GM21515 (cell line): Measurements from ENCODE around the gene NAPEPLD.
"Not testable (repeated sequence)": the region's sequence is repeated elsewhere in the genome, so short reads cannot be mapped to it uniquely, and the experiment has no call there.

ENCODE experiments used
- ATAC-seq: cut with Tn5 transposase; IDR thresholded peaks from one replicate; pipeline ENCODE4 v1.9.1; 2021; ENCODE audit not compliant: unreplicated experiment

Gene NAPEPLD

DNA sequence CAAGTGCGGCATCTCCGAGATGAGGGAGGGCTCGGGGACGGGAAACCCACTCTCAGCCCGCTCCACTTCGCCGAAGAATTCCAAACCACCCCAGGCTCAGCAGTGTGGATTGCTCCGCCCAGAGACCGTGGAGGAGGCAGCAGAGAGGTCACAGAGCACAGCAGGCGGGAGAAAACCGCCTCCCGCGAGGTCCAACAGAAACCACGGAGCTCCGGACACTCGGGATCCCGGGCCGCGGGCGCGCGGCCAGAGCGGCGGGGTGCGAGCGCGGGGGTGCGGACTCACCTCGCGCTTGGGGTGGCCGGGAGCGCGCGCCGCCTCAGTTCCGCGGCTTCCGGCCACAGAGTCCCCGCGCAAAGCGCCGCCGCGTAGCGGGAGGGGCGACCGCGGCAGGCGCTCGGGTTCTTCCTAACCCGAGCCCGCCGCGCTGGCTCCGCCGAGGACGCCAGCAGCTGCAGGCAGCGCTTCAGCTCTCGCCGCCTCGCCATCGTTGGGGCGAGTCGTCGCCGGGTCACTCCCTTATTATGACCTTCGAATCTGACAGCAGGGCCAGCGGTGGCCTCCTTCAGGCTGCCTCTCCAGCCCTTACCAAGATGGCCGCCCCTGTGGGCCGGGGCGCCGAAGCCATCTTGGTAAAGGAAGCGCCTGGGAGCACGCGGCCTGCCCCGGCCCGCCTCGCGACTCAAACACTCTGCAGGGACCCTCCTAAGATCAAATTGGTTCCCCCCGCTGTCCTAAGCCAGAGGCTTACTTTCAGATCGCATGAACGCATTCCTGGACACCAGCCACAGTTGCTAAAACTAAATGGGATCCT is at the start of gene NAPEPLD:
Gene NAPEPLD, minus strand, starts transcription at position 106 of the 814 bp plus-strand sequence. CDS start 20,323 bp downstream, outside the sequence.
- peak; percentile 83 for ATAC-seq

DNA sequence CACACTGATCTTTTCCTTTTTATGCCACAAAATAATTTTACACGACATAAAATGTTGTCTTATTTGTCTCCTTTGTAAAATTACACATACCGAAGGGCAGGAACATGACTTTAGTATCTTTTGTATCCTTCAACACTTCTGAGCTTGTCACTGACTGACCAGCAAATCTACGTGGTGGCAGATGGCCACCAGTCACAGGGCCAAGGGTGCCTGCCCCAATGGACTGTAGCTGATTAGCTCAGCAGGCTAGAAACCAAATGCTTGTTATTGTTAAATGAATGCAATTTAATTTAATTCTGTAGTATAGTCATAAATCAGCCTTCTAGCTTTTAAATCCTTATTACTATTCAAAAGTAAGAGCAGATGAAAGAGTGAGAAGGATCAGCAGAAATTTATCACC is 49.2 kb upstream of the NAPEPLD start:
- ATAC-seq, result not testable (repeated sequence)

DNA sequence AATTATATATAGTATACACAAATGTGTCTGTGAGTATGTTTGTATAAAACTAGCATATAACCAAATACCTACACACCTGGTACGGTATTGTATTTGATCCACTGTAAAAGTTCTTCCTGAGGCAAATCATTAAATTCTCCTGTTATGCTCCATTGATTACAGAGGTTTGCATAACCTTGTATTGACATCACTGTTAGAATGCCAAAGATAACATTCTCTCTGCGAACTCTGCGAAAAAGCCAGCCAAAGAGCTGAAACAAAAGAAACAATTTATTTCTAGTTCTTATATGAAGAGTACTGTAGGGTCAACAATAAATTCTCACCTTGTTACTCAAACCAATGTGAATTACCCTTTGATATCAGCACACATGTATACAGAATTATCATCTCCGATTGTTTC is 46.5 kb upstream of the NAPEPLD start:
- not testable (repeated sequence) for ATAC-seq

DNA sequence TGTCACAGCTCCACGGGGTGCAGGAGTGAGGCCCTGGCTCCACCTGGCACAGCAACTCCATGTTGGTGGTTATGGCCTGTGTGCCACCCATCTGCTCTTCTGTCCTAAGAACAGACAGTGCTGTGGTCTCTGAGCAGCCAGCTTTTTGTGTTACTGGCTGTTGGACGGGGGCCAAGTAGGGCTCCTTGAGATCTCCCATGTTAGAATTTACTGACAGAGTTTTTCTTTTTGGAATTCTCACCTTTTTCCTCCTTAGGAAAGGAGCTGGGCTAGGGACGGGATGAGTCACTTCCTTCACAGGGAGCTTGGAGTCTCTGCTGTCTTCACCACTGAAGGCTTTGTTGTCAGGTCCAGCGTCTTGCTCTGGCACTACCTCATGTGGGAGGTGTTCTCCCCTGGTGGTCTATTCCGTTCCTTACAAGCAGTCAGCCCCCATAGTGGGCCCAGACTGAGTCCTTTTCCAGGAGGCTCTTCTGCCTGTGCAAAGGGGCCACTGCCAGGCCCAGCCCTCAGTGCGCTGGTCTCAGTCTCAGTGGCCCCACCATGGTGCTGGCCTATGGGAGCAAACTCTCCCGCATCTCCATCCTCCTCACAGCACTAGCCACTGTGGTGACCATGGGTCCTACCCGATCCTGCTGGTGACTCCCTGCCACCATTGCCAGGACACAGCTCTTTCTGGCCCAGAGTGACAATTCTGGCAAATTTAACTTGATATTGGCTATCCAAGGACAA is 23.7 kb upstream of the NAPEPLD start:
- ATAC-seq, result not testable (repeated sequence)

DNA sequence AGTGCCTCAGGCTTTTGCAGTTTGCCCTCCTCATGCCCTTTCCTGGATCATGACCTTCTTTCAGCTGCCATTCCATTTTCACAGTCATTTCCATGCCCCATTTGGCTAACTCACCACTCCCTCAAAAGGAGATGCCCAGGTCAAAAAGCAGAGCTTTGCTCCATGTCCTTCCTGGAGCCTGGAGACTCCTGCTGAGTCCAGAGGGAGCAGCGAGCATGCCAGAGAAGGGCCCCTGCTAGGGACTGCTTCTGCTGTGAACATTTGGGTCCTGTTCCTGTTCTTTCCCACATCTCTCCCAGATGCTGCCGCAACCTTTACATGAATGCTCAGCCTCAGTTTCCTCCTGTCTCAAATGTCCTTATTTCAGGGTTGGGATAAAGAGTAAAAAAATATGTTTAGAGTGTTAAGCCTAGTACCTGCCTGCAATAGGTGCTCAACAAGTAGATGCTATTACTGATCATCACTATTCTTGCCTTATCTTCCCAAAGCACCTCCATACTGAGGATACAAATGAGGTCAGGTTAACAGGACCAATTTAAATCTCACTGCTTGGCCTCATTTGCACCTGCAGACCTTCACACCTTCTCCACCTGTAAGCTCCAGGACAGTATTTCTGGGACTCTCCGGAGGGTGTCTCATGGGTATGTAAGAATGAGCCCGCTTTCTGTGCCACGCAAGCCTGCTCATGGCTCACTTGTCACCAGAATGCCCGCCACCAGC is 23.0 kb upstream of the NAPEPLD start:
- not testable (repeated sequence) for ATAC-seq

DNA sequence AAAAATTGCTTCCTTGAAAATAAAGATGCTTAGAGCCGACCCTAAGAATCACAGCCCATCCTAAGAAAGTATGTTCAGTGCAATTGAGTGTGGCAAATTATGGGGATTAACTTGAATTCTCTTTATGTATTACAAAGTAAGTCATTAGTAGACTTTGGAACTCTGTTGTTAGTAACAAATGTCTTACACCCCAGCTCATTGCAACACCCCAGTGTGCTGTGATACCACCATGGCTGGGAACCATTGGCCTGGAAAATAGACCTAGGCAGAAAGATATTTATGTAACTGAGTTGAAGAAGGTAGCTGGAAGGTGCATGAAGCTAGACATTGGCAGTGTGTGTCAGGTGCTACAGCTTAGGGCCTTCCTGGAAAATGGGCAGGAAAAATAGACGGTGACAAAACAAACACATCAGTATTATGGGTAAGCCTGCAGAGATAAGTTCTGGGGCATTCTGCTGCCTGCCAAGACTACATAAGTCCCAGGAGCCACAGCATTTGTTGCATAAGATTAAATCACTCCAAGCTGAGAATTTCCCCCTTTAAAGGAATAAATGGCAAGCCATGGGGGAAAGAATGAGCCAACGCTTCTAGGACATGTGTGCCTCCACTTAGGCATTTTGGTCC is 18.1 kb upstream of the NAPEPLD start:
- not testable (repeated sequence) for ATAC-seq

DNA sequence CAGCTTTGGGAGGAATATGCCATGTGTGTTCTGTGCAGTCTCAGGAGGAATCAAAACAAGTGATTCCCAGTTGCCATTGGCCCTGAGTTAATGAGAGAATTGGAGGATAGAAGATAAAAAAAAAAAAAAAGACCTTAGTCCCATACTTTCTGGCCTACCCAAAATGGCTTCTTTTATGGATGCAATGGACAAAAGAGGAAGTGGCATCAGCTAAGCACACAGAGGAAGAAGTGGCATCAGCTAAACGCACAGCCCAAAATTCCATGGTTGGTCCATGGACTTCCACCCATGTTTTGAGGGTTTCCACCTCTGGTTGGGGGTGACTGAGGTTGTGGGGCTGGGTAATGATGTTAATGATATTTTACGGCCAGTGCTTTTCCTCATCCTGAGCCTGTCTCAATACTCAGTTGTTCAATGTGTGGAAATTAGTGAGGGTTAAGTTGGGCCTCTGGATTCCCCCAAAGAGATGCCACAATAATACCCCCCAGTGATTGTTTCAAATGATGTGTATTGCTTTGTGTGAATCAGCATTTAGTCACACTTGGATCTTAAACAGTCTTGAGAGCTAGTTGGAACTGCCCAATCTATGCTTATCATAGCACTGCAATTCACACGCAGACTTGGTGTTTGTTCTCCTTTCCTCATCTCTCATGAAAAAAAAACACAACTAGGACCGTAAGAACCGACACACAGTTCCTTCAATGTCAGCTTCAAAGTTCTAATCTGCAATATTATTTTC is 14.4 kb upstream of the NAPEPLD start:
- ATAC-seq, result not testable (repeated sequence)

DNA sequence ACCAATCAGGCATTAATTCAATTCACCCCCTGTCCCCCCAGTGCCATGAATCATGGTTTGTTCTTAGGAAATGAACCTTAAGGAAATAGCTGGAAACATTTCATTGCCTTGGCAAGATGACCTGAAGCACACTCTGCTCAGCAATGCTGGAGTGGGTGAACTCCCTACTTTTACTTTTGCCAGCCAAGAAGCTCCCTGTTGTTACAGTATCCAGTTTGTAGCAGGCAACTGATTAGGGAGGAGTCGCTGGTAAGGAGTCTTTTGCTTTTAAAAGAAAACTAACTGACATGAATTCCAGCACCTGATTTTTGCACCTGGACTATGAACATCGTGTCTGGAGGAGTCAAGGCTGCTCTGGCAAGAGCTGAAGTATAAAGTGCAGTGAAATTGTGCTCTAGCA is 13.7 kb upstream of the NAPEPLD start:
- ATAC-seq, result not testable (repeated sequence)

DNA sequence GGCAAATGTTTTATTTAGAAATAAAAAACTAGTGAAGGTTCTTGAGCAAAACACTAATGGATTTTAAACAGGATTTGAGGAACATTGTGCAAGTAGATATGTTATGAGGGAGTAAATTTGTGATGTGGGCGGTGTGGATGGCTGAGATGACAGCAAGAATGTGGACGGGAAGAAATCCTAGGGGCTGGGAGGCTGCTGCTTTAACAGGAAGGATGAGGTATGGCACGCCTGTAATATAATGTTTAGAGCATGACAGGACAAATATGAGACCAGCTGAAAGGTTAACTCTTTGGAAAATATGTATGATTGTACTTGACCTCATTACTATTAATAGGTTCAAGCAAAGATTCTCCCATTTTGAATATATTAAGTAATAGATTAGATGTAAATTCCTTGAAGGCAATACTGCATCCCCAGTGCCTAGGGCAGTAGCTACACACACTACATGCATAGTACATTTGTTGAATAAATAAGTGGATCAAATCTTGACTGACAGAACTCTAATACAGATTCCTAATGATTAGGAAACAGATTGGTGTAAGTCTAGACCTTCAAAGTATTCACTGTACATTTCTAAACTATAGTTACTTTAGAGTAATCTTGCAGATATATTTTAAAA is 13.2 kb upstream of the NAPEPLD start:
- not testable (repeated sequence) for ATAC-seq

DNA sequence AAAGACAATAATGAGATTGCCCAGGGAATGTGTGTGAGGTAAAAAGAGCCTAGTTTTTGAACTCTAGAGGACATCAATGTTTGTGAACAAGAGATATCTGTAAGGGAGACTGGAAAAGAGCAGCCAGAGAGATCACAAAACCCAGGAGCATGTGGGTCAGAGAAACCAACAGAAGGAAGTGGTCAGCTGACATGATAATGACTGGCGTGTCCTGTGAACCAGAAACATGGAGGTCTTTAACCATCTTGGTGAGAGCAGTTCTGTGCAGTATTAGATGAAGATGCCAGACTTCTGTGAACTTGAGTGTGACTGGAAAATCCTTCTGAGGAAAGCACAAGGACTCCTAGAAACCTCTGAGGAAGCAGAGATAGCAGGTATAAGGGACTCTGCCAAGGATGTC is 10.2 kb upstream of the NAPEPLD start:
- ATAC-seq, result not testable (repeated sequence)

DNA sequence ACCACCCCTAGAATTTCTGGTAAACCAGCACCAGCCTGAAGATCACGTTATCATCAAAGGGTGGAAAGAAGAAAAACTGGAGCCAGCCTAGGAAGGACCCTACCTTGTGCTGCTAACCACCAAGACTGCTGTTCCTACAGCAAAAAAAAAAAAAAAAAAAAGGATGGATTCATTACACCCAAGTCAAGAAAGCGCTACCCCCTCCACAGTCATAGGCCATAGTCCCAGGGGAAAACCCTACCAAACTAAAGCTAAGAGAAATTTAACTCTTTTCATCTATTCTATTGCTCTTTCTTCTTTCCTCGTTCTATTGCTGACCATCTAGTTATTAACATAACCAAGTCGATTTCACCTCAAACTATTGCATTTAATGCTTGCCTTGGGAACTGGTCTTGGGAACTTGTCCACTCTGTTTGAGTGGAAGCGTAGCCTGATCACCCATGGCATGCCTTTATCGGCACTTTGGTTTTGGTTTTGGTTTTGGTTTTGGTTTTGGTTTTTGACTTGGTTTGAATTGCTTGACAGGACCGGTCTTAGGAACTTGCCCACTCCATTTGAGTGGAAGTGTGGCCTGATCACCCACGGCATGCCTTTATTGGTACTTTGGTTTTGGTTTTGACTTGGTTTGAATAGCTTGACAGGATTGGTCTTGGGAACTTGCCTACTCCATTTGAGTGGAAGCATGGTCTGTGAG is 6.6 kb upstream of the NAPEPLD start:
- not testable (repeated sequence) for ATAC-seq

DNA sequence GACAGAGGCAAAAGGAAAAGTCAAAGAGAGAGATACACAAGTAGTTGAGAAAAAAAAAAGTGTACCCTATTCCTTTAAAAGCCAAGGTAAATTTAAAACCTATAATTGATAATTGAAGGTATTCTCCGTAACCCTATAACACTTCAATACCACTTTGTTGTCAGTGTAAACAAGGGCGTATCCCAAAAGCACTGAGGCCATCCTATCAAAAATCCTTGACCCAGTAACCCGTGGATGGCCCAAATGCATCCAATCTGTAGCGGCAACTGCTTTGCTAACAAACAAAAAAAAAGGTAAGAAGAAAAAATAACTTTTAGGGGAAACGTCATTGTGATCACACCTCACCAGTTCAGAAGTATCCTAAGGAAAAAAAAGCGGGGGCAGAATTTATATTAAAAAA is 5.1 kb upstream of the NAPEPLD start:
- ATAC-seq, result no peak

DNA sequence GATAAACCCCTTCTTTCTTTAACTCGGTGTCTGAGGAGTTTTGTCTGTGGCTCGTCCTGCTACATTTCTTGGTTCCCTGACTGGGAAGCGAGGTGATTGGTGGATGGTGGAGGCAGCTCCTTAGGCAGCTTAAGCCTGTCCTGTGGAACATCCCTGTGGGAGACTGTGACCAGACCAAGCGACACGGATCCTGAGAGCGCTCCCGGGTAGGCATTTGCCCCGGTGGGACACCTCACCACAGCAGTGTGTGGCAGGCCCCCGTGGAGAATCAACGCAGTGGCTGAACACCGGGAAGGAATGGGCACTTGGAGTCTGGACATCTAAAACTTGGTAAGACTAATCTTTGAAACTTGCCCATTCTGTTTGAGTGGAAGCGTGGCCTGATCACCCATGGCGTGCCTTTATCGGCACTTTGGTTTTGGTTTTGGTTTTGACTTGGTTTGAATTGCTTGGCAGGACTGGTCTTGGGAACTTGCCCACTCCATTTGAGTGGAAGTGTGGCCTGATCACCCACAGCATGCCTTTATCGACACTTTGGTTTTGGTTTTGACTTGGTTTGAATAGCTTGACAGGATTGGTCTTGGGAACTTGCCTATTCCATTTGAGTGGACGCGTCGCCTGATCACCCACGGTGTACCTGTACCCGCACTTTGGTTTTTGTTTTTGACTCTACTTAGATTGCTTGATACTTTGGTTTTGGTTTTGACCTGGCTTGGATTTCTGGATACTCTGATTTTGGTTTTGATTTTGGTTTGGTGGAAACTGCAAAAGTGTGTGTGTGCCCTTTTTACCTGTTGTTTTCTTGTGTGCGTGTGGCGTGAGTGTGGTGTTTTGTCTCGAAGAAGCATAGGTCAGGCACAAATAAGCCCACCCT is 4.1 kb upstream of the NAPEPLD start:
- ATAC-seq, result not testable (repeated sequence)

DNA sequence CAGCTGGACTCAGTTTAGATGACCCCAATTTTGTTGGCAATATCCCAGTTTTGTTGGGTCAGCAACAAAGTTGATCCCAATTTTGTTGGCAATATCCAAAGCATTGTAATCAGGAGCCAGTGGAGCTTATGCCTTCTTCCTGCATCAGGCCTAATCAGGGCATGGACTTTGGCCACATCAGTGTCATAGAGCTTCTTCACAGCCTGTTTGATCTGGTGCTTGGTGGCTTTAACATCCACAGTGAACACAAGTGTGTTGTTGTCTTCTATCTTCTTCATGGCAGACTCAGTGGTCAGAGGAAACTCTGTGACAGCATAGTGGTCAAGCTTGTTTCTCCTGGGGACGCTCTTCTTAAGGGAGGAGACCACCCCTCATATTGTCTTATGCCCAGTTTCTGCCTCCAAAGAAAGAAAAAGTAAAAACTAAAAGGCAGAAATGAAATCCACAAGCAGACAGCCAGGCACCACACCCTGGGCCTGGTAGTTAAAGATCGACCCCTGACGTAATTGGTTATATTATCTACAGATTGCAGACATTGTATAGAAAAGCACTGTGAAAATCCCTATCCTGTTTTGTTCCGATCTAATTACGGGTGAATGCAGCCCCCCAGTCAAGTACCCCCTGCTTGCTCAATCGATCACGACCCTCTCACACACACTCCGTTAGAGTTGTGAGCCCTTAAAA is 3.2 kb upstream of the NAPEPLD start:
- not testable (repeated sequence) for ATAC-seq

DNA sequence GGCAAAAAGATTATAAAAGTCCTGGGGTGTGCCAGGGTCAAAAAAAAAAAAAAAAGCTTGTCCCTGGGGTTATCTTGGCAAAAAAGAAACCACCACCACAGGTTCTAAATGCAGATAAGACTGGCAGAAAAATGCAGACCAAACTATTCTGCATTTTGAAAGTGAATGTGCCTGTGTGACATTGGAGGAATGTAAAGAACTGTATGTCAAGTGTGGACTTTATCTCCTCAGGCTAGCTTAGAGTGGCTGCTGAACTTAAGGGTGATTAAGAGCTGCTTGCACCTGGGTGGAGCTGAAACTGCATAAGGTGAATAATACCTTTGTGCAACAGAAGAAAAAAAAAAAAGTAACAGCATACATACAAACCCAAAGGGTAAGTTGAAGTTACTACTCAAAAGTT is 1.3 kb upstream of the NAPEPLD start:
- no peak for ATAC-seq

DNA sequence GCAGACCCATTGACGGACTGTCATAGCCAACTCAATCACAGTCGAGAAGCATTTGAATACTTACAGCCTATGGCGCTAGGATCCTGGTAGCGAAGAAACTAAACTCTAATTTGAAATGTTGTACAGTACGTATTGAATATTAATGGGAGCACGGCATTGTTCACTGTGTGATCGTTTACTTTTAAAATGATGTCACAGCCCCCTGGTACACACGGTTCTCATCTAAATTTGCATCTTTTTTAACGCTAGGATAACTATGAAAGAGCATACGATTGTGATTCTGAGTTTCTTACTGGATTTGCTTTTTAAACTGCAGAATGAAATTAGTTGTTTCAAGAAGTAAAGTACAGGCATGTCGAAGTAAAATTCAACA is 895 bp upstream of the NAPEPLD start:
- ATAC-seq, result peak; percentile 22

DNA sequence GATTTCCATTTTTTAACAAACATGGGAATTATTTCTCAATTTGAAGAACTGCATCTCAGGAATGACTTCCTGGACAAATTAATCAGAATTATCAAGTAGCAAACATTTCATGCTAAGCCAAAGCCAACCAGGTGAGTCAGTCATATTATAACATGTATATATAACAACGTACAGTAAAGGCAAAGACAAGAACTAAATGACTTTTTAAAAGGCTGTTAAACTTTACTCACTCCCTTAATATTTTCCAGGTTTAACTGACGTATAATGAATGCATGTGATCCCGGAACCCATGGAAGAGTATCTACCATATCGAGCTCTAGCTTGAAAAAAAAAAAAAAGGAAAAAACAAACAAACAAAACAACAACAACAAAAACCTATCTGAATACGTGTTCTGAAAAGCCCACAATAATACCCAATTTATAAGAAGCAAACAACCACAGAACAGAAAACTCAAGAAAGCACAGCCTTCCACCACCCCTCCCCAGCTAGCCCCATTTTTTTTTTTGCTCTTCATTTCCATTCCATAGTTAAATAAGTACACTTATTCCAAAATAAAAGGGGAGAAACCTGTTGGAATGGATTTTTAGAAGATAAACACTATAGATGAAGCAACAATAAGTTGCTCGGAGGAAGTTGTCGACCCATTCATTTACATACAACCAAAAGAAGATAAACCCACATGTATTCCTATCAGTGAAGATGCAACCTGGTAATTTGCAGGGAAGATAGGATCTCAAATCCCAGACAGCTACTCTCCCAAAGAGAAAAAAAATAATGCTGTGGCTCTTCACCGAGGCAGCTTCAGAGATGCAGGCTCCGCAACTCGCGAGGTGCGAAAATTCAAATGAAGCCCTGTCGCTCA is 537 bp downstream of the NAPEPLD start:
- ATAC-seq, result no peak
